HCT116 (cell line): Measurements from ENCODE around the gene PNRC2. TPM values are rescaled to one million over a fixed set of nuclear protein-coding genes. Genes with fewer than 3 reads are reported as not detected.

Experiments used
- ATAC-seq: fragments of 200-7000 bp; cut with Tn5 transposase; 2 replicates; pipeline ENCODE4 v1.9.1; 2020; ENCODE audit warnings: mild to moderate bottlenecking, moderate library complexity
- BruUV-seq: library from RNA; stranded (reverse); fragments of 400-500 nt; replicated peaks from 2 replicates; lab custom pipeline; 2021; lab: Mats Ljungman, UMichigan
- CTCF ChIA-PET: fragments of 300-600 bp; sonication (Branson Sonifier 250); formaldehyde crosslinking; loops from one replicate; lab custom pipeline; 2021; ENCODE audit warnings: antibody characterized with exemption; lab: Charles Lee
- POLR2A ChIA-PET: fragments of 300-600, 350-600 bp; sonication (Branson Sonifier 250); formaldehyde crosslinking; loops from one replicate; lab custom pipeline; 2021; ENCODE audit warnings: antibody characterized with exemption; lab: Charles Lee
- RAD21 ChIA-PET, 2 experiments: fragments of 300-600 bp; sonication (Branson Sonifier 250); formaldehyde crosslinking; loops; one replicate each; lab custom pipeline; 2023; ENCODE audit warnings: low total read pairs in 2 of 2; ENCODE audit not compliant: uncharacterized antibody in 2 of 2, unreplicated experiment in 2 of 2, low non-redundant PET in 1 of 2; lab: Charles Lee
- DNase-seq: peaks from one replicate; pipeline ENCODE4 v3.0.0-alpha.2; 2010; ENCODE audit warnings: low read depth, low spot score
- H2AFZ ChIP-seq: fragments of 200-600 bp; shearing (Covaris generic), sonication (generic); 2 replicates; pipeline ENCODE4 v1.6.1; 2017; ENCODE audit warnings: low read depth, mixed run types, mixed read lengths, antibody characterized with exemption, low read length; ENCODE audit not compliant: poor library complexity, severe bottlenecking
- H3K27ac ChIP-seq: 2 replicates; pipeline ENCODE4 v1.5.1; 2012; ENCODE audit warnings: low read depth, low read length
- H3K27me3 ChIP-seq: fragments of 200-600 bp; sonication (generic); 2 replicates; pipeline ENCODE4 v1.6.1; 2016; ENCODE audit warnings: mixed run types, low read length, mixed read lengths; ENCODE audit not compliant: insufficient read depth
- H3K36me3 ChIP-seq, 2 experiments: fragments of 200-500 bp in 1 of 2; fragments of 200-600 bp in 1 of 2; sonication (Bioruptor generic) in 1 of 2; sonication (generic) in 1 of 2; 2 replicates each; pipeline versions ENCODE4 v1.5.1 to v1.6.1; 2014 to 2016; ENCODE audit warnings: low read length in 2 of 2, inconsistent platforms in 1 of 2, mixed read lengths in 1 of 2, mixed run types in 1 of 2; ENCODE audit not compliant: insufficient read depth in 2 of 2, control insufficient read depth in 1 of 2
- H3K4me1 ChIP-seq, 2 experiments: fragments of 200-600 bp in 1 of 2; sonication (generic) in 1 of 2; 2 replicates each; pipeline versions ENCODE4 v1.5.1 to v1.6.1; 2012 to 2017; ENCODE audit warnings: low read length in 2 of 2, inconsistent platforms in 1 of 2, mild to moderate bottlenecking in 1 of 2, mixed read lengths in 1 of 2, mixed run types in 1 of 2, moderate library complexity in 1 of 2; ENCODE audit not compliant: insufficient read depth in 2 of 2, control insufficient read depth in 1 of 2
- H3K4me2 ChIP-seq: fragments of 200-600 bp; sonication (generic); 2 replicates; pipeline ENCODE4 v1.6.1; 2017; ENCODE audit warnings: mixed run types, low read length, mixed read lengths
- H3K4me3 ChIP-seq, 2 experiments: fragments of 200-600 bp in 1 of 2; sonication (generic) in 1 of 2; replicated peaks in 1 of 2; 2 replicates each; pipeline ENCODE4 v1.5.1; 2011 to 2016; ENCODE audit warnings: low read length in 2 of 2, control low read depth in 1 of 2, low read depth in 1 of 2, mild to moderate bottlenecking in 1 of 2, mixed read lengths in 1 of 2, mixed run types in 1 of 2
- H3K79me2 ChIP-seq: fragments of 200-600 bp; sonication (generic); 2 replicates; pipeline ENCODE4 v1.6.1; 2017; ENCODE audit warnings: mild to moderate bottlenecking, mixed run types, low read length, moderate library complexity, mixed read lengths; ENCODE audit not compliant: insufficient read depth
- H3K9ac ChIP-seq: fragments of 200-600 bp; sonication (generic); 2 replicates; pipeline ENCODE4 v1.6.1; 2016; ENCODE audit warnings: low read length, mixed read lengths
- H3K9me2 ChIP-seq: fragments of 200-600 bp; sonication (generic), shearing (Covaris generic); 2 replicates; pipeline ENCODE4 v1.6.1; 2017; ENCODE audit warnings: mixed run types, mild to moderate bottlenecking, moderate library complexity; ENCODE audit not compliant: insufficient read depth
- H3K9me3 ChIP-seq, 2 experiments: fragments of 200-500 bp in 1 of 2; fragments of 200-600 bp in 1 of 2; sonication (Bioruptor generic) in 1 of 2; sonication (generic) in 1 of 2; 2 replicates each; pipeline ENCODE4 v1.6.1; 2014 to 2017; ENCODE audit warnings: low read length in 2 of 2, mixed read lengths in 2 of 2, inconsistent platforms in 1 of 2, low read depth in 1 of 2, mild to moderate bottlenecking in 1 of 2, mixed run types in 1 of 2, moderate library complexity in 1 of 2; ENCODE audit not compliant: control insufficient read depth in 1 of 2, insufficient read depth in 1 of 2
- H4K20me1 ChIP-seq: fragments of 200-600 bp; sonication (generic), shearing (Covaris generic); 2 replicates; pipeline ENCODE4 v1.6.1; 2017; ENCODE audit warnings: mixed run types, mild to moderate bottlenecking, moderate library complexity; ENCODE audit not compliant: insufficient read depth
- ATF3 ChIP-seq: IDR thresholded peaks from 2 replicates; pipeline ENCODE4 v1.6.1; 2012
- CEBPB ChIP-seq: IDR thresholded peaks from 2 replicates; pipeline ENCODE4 v1.6.1; 2012; ENCODE audit warnings: low read depth
- ELF1 ChIP-seq: IDR thresholded peaks from 2 replicates; pipeline ENCODE4 v1.6.1; 2012; ENCODE audit warnings: low read depth, borderline replicate concordance
- FOSL1 ChIP-seq: IDR thresholded peaks from 2 replicates; pipeline ENCODE4 v1.6.1; 2012; ENCODE audit warnings: low read depth
- MAX ChIP-seq: IDR thresholded peaks from 2 replicates; pipeline ENCODE4 v1.6.1; 2012
- POLR2A ChIP-seq: IDR thresholded peaks from 2 replicates; pipeline ENCODE4 v1.7.0; 2011; ENCODE audit warnings: borderline replicate concordance; ENCODE audit not compliant: insufficient read depth, insufficient read length; ENCODE audit errors: extremely low read depth
- POLR2AphosphoS5 ChIP-seq: IDR thresholded peaks from 2 replicates; pipeline ENCODE4 v1.6.1; 2011; ENCODE audit warnings: mild to moderate bottlenecking, low read depth, low read length, moderate library complexity
- RAD21 ChIP-seq: IDR thresholded peaks from 2 replicates; pipeline ENCODE4 v1.6.1; 2012; ENCODE audit warnings: low read depth, mild to moderate bottlenecking
- SP1 ChIP-seq: IDR thresholded peaks from 2 replicates; pipeline ENCODE4 v1.6.1; 2012; ENCODE audit warnings: low read depth
- SRF ChIP-seq: IDR thresholded peaks from 2 replicates; pipeline ENCODE4 v1.6.1; 2012; ENCODE audit warnings: low read depth
- YY1 ChIP-seq: IDR thresholded peaks from 2 replicates; pipeline ENCODE4 v1.6.1; 2011; ENCODE audit warnings: low read length, low read depth, moderate library complexity, mild to moderate bottlenecking; ENCODE audit not compliant: insufficient replicate concordance; ENCODE audit errors: extremely low read depth
- ZBTB33 ChIP-seq: IDR thresholded peaks from 2 replicates; pipeline ENCODE4 v1.6.1; 2011; ENCODE audit warnings: mild to moderate bottlenecking, low read length, moderate library complexity; ENCODE audit not compliant: insufficient replicate concordance; ENCODE audit errors: extremely low read depth
- ZFX ChIP-seq: fragments of 450-650 bp; IDR thresholded peaks from 2 replicates; pipeline ENCODE4 v1.6.1; 2017
- ZNF274 ChIP-seq: fragments of 200-500 bp; sonication (Bioruptor generic); IDR thresholded peaks from 2 replicates; pipeline ENCODE4 v1.6.1; 2014; ENCODE audit warnings: mild to moderate bottlenecking, low read depth, low read length, inconsistent platforms
- intact Hi-C: fragments of 100-400 bp; cut with micrococcal nuclease; formaldehyde crosslinking; loops from 2 replicates; pipeline ENCODE4 v1.10.0; 2022
- total RNA-seq: library from RNA; stranded (reverse); gene quantifications from one replicate; pipeline ENCODE4 v1.2.1, GENCODE V29; 2021; ENCODE audit not compliant: unreplicated experiment

PNRC2 gene
- total RNA-seq, 1 experiment from 2014 or later = 92.1 TPM

GRCh38 chr1:23947366-23947765 is 12.3 kb upstream of the PNRC2 start:
- H3K9me3 ChIP-seq = no peaks in the 10 kb centered on the region
- ChIA-PET POLR2A (no interaction called here), RAD21 (interaction anchor here in 1 of 2 experiments (1.0 kb wide), 1 partner anchor 81 kb away, joined by 3 read pairs; no protein-coding TSS in a partner anchor), CTCF (interaction anchor here (1.2 kb wide), 2 partner anchors 9 to 16 kb away, joined by 3 to 4 read pairs; no protein-coding TSS in a partner anchor)
- no peaks in the 10 kb centered on the region for H4K20me1 ChIP-seq
- no peaks in the 10 kb centered on the region for H3K9me2 ChIP-seq
- no peak for TF ChIP-seq ELF1
- no peak for TF ChIP-seq POLR2A
- TF ChIP-seq ZNF274 = no peak
- TF ChIP-seq CEBPB = no peak
- no peak for TF ChIP-seq SP1
- TF ChIP-seq FOSL1 = no peak
- TF ChIP-seq RAD21 = no peak
- TF ChIP-seq YY1 = no peak
- no peak for TF ChIP-seq POLR2AphosphoS5
- TF ChIP-seq ATF3 = no peak
- H3K36me3 ChIP-seq = no peaks in the 10 kb centered on the region
- no peaks in the 10 kb centered on the region for H3K79me2 ChIP-seq
- no peak overlapping the region for H3K9ac ChIP-seq
- no peak overlapping the region for H3K27ac ChIP-seq
- BruUV-seq = no TSS peak
- intact Hi-C loops = no loop called here
- no peak overlapping the region for H3K4me2 ChIP-seq
- ATAC-seq (no peak), DNase-seq (no peak)
- H3K4me1 ChIP-seq = peaks cover 0 to 11% of the 10 kb centered on the region in 2 experiments; a peak in 1 of 4 replicates
- no peak overlapping the region for H3K4me3 ChIP-seq
- H2AFZ ChIP-seq = no peak overlapping the region
- H3K27me3 ChIP-seq = no peaks in the 10 kb centered on the region

- CTCF ChIA-PET = interaction anchor here (0.6 kb wide), 1 partner anchor 169 kb away, joined by 5 read pairs; no protein-coding TSS in a partner anchor
- Histone ChIP-seq H3K4me3 (no peak overlapping the region), H3K9ac (no peak overlapping the region), H3K9me3 (no peaks in the 10 kb centered on the region), H3K4me2 (no peak overlapping the region), H4K20me1 (no peaks in the 10 kb centered on the region), H3K27ac (no peak overlapping the region), H3K36me3 (no peaks in the 10 kb centered on the region), H3K9me2 (no peaks in the 10 kb centered on the region), H2AFZ (no peak overlapping the region), H3K4me1 (peaks cover 9 to 28% of the 10 kb centered on the region in 2 experiments; a peak in 3 of 4 replicates), H3K27me3 (no peaks in the 10 kb centered on the region), H3K79me2 (no peaks in the 10 kb centered on the region)
- POLR2A ChIA-PET = interaction anchor here (0.6 to 0.7 kb wide), 2 partner anchors 16 to 293 kb away, joined by 3 to 5 read pairs; no protein-coding TSS in a partner anchor
- no peak for ATAC-seq
- RAD21 ChIA-PET = no interaction called here
- DNase-seq = no peak
- intact Hi-C loops = no loop called here
- no TSS peak for BruUV-seq
- TF ChIP-seq CEBPB (no peak), FOSL1 (no peak), ATF3 (no peak), SP1 (no peak), ZFX (no peak), MAX (no peak), ZBTB33 (no peak), SRF (no peak)
Observed at GRCh38 chr1:23953020-23953419, 6.6 kb upstream of the PNRC2 start.
